BLaER1 (cell line): Measurements from ENCODE around the gene CMTM1.

Source experiments
- H3K27ac ChIP-seq: shearing (Covaris generic); formaldehyde crosslinking; 2 replicates; pipeline ENCODE4 v1.8.1; 2022
- H3K27me3 ChIP-seq: shearing (Covaris generic); formaldehyde crosslinking; 2 replicates; pipeline ENCODE4 v1.8.1; 2022
- H3K36me3 ChIP-seq: shearing (Covaris generic); formaldehyde crosslinking; 2 replicates; pipeline ENCODE4 v1.8.1; 2022
- H3K4me1 ChIP-seq: shearing (Covaris generic); formaldehyde crosslinking; 2 replicates; pipeline ENCODE4 v1.8.1; 2022
- H3K4me2 ChIP-seq: shearing (Covaris generic); formaldehyde crosslinking; 2 replicates; pipeline ENCODE4 v1.8.1; 2022
- H3K4me3 ChIP-seq: shearing (Covaris generic); formaldehyde crosslinking; 2 replicates; pipeline ENCODE4 v1.8.1; 2022
- H3K9ac ChIP-seq: shearing (Covaris generic); formaldehyde crosslinking; 2 replicates; pipeline ENCODE4 v1.8.1; 2022
- H3K9me3 ChIP-seq: shearing (Covaris generic); formaldehyde crosslinking; 2 replicates; pipeline ENCODE4 v1.8.1; 2022
- H4K20me1 ChIP-seq: shearing (Covaris generic); formaldehyde crosslinking; 2 replicates; pipeline ENCODE4 v1.8.1; 2022
- Cebpa-rat ChIP-seq: shearing (Covaris generic); IDR thresholded peaks from 2 replicates; pipeline ENCODE4 v1.8.1; 2022

CMTM1 gene

GRCh38 chr16:66537236-66537635 lies 29.0 kb upstream of the CMTM1 start:
- no peak overlapping the region for H3K9ac ChIP-seq
- H3K27ac ChIP-seq: no peak overlapping the region
- no peak overlapping the region for H3K4me3 ChIP-seq
- H4K20me1 ChIP-seq: no peaks in the 10 kb centered on the region
- TF ChIP-seq Cebpa-rat: no peak
- H3K4me2 ChIP-seq: no peak overlapping the region
- no peaks in the 10 kb centered on the region for H3K36me3 ChIP-seq
- no peaks in the 10 kb centered on the region for H3K9me3 ChIP-seq
- H3K4me1 ChIP-seq: peaks cover 50% of the 10 kb centered on the region
- no peaks in the 10 kb centered on the region for H3K27me3 ChIP-seq

DNA sequence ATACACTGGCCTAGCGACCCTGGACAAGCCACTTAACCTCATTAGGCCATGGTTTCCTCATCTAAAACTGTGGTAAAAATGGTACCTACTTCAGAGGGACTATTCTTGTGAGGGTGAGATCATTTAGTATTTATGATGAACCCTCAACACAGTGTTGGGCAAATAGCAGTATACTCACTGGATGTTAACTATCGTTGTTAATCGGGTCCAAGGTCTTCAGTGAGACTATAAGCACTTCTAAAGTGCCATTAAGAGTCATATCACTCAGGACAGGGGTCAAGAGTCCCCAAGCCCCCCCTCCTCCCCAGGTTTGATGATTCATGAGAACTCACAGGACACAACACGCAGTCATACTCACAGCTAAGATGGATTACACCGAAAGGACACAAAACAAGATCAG lies 27.3 kb upstream of the CMTM1 start:
- no peaks in the 10 kb centered on the region for H3K27me3 ChIP-seq
- H3K27ac ChIP-seq: peak overlapping the region; percentile 69
- H3K4me1 ChIP-seq: peaks cover 67% of the 10 kb centered on the region
- H3K4me2 ChIP-seq: peak overlapping the region; percentile 72
- peak overlapping the region; percentile 35; the same call in 1 of the 2 replicates for H3K9ac ChIP-seq
- TF ChIP-seq Cebpa-rat: no peak
- H3K9me3 ChIP-seq: no peaks in the 10 kb centered on the region
- H4K20me1 ChIP-seq: no peaks in the 10 kb centered on the region
- no peaks in the 10 kb centered on the region for H3K36me3 ChIP-seq
- no peak overlapping the region for H3K4me3 ChIP-seq

- H4K20me1 ChIP-seq: no peaks in the 10 kb centered on the region
- H3K27me3 ChIP-seq: no peaks in the 10 kb centered on the region
- peak overlapping the region; percentile 3; the same call in 1 of the 2 replicates for H3K9ac ChIP-seq
- H3K4me2 ChIP-seq: peak overlapping the region; percentile 72
- H3K36me3 ChIP-seq: no peaks in the 10 kb centered on the region
- no peak overlapping the region for H3K4me3 ChIP-seq
- H3K9me3 ChIP-seq: no peaks in the 10 kb centered on the region
- TF ChIP-seq Cebpa-rat: peak; percentile 40; the same call in 1 of the 2 replicates
- peak overlapping the region; percentile 69 for H3K27ac ChIP-seq
- peaks cover 76% of the 10 kb centered on the region for H3K4me1 ChIP-seq
These were observed 26.4 kb upstream of the CMTM1 start for GRCh38 chr16:66539623-66540469.

DNA sequence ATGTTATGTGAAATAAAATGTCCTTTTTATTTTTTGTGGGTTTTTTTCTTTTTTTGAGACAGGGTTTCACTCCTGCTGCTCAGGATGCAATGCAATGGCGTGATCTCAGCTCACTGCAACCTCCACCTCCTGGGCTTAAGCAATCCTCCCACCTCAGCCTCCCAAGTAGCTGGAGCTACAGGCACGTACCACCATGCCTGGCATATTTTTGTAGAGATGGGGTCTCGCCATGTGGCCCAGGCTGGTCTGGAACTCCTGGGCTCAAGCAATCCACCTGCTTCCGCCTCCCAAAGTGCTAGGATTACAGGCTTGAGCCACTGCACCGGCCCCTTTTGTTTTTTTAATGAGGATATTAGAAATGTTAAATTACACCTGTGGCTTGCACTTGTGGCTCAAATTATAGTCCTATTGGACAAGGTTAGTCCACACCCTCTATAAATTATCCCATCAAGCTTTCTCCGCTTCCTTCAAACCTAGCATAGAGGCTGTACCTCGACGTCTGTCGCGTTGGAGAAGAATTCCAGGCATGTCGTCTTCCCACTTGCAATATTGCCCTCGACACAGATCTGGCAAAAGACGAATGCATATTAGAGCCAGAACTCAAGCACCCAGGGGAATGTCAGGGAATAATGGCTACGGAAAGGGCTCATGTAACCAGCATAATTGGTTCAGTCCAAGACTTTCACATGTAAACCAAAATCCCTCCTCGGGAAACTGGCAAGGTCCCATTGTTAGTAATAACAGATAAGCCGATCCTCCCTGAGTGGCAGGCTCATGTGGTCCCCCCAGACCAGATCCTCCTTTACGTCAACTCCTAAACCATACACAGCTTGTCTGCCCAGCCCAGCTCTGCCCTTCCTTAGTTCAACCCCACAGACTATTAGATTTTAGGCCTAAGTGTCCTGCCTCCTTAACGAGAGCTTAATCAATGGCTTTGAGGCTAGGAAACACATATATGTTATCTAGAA lies 24.6 kb upstream of the CMTM1 start:
- Histone ChIP-seq H3K4me3 (no peak overlapping the region), H3K27ac (peak overlapping the region; percentile 23; the same call in 1 of the 2 replicates), H3K27me3 (no peaks in the 10 kb centered on the region), H3K4me1 (peaks cover 87% of the 10 kb centered on the region), H3K4me2 (peak overlapping the region; percentile 9; the same call in 1 of the 2 replicates), H4K20me1 (no peaks in the 10 kb centered on the region), H3K9me3 (no peaks in the 10 kb centered on the region), H3K36me3 (no peaks in the 10 kb centered on the region), H3K9ac (no peak overlapping the region)
- no peak for TF ChIP-seq Cebpa-rat

- peak overlapping the region; percentile 23; the same call in 1 of the 2 replicates for H3K27ac ChIP-seq
- peaks cover 90% of the 10 kb centered on the region for H3K4me1 ChIP-seq
- no peak overlapping the region for H3K9ac ChIP-seq
- H3K4me3 ChIP-seq: no peak overlapping the region
- no peak for TF ChIP-seq Cebpa-rat
- H3K4me2 ChIP-seq: peak overlapping the region; percentile 9
- H4K20me1 ChIP-seq: no peaks in the 10 kb centered on the region
- H3K27me3 ChIP-seq: no peaks in the 10 kb centered on the region
- no peaks in the 10 kb centered on the region for H3K36me3 ChIP-seq
- H3K9me3 ChIP-seq: no peaks in the 10 kb centered on the region
These were observed 23.8 kb upstream of the CMTM1 start for GRCh38 chr16:66542396-66542795.

DNA sequence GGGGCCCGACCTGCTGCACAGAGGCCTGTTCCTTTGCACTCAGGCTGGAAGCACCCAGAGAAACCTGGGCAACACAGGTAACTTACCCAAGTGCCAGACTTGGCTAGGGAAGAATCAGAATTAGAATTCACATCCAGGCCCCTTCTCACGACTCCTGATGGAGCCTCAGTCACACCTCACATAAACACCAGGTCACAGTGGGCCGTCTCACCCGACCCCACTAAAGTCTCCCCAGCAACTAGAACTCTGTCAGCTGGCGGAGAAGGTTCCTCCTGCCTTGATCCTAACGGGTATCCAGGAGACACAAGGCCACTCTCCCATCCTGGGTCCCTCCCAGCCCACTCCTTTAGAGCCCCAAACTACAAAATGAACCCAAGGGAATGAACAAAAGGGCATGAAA lies 22.7 kb upstream of the CMTM1 start:
- Histone ChIP-seq H4K20me1 (no peaks in the 10 kb centered on the region), H3K36me3 (no peaks in the 10 kb centered on the region), H3K27ac (peak overlapping the region; percentile 49), H3K27me3 (no peaks in the 10 kb centered on the region), H3K4me3 (no peak overlapping the region), H3K9ac (peak overlapping the region; percentile 21; the same call in 1 of the 2 replicates), H3K4me1 (peaks cover 90% of the 10 kb centered on the region), H3K9me3 (no peaks in the 10 kb centered on the region), H3K4me2 (peak overlapping the region; percentile 65)
- TF ChIP-seq Cebpa-rat: no peak

DNA sequence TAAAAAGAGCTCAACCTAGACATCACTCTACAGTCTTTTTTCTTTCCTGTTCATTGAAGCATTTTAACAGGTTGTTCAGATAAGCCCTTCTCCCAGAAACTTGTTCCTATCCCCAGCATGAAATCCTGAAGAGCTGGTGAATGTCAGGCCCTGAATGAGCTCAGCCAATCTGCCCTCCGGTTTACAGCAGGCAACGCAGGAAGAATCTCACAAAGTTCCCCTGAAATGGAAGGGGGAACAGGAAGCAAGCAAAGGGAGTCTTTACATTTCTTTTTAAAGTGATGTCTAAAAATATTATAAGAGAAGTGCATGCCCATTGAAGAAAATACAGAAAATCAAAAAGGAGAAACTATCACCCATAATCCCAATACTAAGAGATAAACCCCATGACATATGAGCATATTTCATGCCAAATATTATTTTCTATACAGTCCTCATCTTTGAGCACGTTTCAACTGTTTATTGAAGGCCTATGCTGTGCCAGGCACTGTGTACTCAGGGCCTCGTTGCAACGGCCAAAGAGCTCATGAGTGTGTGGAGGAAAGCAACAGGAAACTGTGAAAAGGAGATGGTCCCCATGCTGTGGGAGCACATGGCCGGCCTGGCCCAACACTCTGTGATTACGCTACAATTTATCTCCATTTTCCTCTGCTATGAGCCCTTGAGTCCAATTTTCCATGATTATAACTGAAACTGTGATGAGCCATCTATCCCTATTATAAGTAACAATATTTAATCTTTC lies 22.1 kb upstream of the CMTM1 start:
- Histone ChIP-seq H3K4me3 (no peak overlapping the region), H3K27ac (peak overlapping the region; percentile 49), H3K4me2 (peak overlapping the region; percentile 65), H3K36me3 (no peaks in the 10 kb centered on the region), H4K20me1 (no peaks in the 10 kb centered on the region), H3K9ac (peak overlapping the region; percentile 24; the same call in 1 of the 2 replicates), H3K27me3 (no peaks in the 10 kb centered on the region), H3K4me1 (peaks cover 90% of the 10 kb centered on the region), H3K9me3 (no peaks in the 10 kb centered on the region)
- TF ChIP-seq Cebpa-rat: no peak

- TF ChIP-seq Cebpa-rat: no peak
- Histone ChIP-seq H3K9me3 (no peaks in the 10 kb centered on the region), H3K27ac (peak overlapping the region; percentile 98), H3K9ac (peak overlapping the region; percentile 53), H3K4me2 (peak overlapping the region; percentile 95), H3K4me1 (peaks cover 88% of the 10 kb centered on the region), H3K27me3 (no peaks in the 10 kb centered on the region), H3K36me3 (no peaks in the 10 kb centered on the region), H3K4me3 (no peak overlapping the region), H4K20me1 (no peaks in the 10 kb centered on the region)
These were observed 18.9 kb upstream of the CMTM1 start for GRCh38 chr16:66547101-66547989.
